GM19324 (cell line): ENCODE data around the gene SETDB2.

Source experiments
- ATAC-seq: cut with Tn5 transposase; IDR thresholded peaks from one replicate; pipeline ENCODE4 v1.9.1; 2021; ENCODE audit warnings: mild to moderate bottlenecking, moderate library complexity; ENCODE audit not compliant: unreplicated experiment, low FRiP score

The SETDB2 gene

GRCh38 chr13:49428041-49428763 is 15.9 kb upstream of the SETDB2 start:
- no peak for ATAC-seq

DNA sequence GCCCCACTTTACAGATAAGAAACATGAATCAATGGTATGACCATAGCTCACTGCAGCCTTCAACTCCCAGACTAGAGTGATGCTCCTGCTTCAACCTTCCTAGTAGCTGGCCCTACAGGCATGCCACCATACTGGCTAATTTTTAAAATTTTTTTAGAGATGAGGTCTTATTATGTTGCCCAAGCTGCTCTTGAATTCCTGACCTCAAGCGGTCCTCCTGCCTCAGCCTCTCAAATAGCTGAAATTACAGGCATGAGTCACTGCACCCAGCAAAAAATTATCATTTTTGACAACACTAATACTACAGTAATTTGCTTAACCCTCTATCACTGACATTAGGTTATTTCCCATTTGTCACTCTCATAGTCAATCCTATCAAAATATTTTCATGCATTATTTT is 15.0 kb upstream of the SETDB2 start:
- ATAC-seq = no peak

GRCh38 chr13:49435992-49436391 is 8.1 kb upstream of the SETDB2 start:
- ATAC-seq = no peak

- no peak for ATAC-seq
Measured at GRCh38 chr13:49436890-49437289, 7.2 kb upstream of the SETDB2 start.

DNA sequence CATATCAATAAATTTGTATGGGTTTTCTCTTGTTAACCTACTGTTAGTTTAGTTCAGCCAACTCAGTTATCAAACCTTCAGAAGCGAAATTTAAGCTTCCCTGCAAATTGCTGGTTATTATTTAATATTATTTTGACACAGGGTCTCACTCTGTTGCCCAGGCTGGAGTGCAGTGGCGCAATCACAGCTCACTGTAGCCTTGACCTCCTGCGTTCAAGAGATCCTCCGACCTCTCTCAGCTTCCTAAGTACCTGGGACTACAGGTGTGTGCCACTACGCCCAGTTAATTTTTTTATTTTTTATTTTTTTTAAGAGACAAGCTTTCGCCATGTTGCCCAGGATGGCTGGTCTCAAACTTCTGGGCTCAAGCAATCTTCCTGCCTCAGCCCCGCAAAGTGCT is 6.4 kb upstream of the SETDB2 start:
- no peak for ATAC-seq

DNA sequence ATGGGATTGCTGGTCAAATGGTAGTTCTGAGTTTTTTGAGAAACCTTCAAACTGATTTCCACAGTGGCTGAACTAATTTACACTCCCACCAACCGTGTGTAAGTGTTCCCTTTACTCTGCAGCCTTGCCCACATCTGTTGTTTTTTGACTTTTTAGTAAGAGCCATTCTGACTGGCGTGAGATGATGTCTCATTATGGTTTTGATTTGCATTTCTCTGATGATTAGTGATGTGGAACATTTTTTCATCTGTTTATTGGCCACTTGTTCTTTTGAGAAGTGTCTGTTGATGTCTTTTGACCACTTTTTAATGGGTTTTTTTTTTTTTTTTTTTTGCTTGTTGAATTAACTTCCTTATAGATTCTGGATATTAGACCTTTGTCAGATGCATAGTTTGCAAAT is 4.5 kb upstream of the SETDB2 start:
- no peak for ATAC-seq

DNA sequence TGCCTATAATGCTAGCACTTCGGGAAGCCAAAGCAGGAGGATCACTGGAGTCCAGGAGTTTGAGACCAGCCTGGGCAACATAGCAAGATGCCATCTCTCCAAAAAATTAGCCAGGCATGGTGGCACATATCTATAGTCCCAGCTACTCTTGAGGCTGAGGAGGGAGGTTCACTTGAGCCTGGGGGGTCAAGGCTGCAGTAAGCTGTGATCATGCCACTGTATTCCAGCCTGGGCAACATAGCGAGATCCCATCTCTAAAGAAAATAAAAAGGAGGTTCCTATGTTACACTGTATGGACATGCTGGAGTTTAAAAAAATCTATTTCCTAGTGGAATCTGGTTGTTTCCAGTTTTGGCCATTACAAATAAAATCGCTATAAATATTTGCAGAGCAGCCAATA is 2.8 kb upstream of the SETDB2 start:
- no peak for ATAC-seq

DNA sequence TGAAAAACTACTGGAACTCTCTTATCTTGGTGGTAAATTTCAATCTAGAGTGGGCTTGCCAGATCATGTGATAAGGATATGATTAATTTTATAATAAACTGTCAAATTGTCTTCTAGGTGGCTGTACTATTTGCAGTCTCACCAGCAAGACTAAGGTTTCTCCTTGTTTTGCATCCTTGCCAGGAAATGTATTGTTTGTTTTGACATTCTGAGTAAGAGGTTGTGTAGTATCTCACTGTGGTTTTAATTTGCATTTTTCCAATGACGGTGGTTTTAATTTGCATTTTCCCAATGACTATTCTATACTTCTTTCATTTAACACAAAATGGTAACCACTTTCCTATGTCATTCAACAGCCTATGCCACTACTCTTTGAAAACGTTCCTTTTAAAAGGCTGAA is 2.2 kb upstream of the SETDB2 start:
- ATAC-seq = no peak

GRCh38 chr13:49443357-49443703 is 744 bp upstream of the SETDB2 start:
- ATAC-seq = no peak

DNA sequence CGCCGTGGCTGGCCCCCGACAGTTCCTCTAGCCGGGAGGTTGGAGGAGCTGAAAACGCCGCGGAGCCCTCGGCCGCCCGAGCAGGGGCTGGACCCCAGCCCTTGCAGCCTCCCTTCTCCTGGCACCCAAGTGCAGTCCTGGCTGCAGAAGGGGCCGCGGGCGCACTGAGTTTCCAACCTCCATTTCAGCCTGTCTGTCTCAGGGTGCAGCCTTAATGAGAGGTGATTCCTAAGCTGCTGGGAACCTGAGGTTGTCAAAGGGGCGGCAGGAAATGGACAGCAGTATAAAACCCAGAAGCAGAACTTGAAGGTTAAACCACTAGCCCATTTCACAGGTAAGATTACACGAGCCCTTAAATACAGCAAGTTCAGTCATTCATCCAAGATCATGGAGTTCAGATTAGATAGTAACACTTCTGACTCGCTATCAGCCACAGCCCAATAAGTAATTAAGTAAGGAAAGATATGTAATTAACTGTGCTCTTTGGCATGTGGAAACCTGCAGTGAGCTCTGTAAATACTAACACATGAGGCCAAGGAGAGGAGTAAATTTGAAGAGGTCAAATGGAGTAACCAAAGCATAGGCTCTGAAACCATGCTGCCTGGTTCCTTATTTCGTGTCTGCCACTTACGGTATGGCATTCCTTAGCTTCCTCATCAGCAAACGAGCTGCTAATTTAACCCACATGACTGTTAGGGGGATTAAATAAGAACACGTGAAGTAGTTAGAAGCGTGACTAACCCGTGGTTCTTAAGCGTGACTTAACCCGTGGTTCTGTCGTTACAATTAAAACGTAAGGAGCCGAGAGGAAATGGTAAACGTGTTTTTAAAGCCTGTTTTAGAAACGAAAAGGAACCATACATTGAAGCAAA is 686 bp downstream of the SETDB2 start:
- no peak for ATAC-seq

DNA sequence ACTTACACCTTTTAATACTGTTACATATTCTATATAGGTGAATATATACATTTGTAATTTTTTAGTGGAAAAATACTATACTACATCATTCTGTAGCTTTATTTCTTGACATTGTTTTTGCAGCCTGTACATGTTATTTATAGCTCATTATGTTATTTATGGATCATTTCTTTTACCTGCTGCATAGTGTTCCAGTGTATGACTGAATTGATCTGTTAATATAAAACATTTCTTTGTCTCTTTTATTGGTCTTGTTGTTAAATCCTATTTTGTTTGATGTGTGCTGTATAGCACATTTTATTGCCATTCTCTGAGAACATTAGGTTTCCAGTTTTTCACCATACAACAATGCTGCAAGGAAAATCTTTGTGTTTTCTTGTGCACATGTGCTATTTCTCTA is 2.4 kb downstream of the SETDB2 start:
- no peak for ATAC-seq

DNA sequence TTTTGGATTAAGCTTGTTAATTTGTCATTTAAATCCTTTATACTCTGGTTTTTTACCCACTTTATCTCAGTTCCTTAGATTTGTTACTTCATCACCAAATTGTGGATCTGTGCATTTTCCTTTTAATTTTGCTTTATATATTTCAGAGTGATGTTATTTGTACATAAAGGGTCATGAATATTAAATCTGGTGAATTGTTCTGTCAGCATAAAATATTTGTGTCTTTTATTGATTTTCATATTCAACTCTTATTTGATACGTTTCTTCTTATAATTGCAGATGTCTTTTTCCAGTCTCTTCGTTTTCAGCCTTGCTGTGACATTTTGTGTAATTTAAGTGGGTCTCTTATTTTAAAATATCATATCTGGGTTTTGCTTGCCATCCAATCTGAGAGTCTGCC is 4.7 kb downstream of the SETDB2 start:
- ATAC-seq = no peak

- no peak for ATAC-seq
Measured at GRCh38 chr13:49450105-49450819, 6.2 kb downstream of the SETDB2 start.

DNA sequence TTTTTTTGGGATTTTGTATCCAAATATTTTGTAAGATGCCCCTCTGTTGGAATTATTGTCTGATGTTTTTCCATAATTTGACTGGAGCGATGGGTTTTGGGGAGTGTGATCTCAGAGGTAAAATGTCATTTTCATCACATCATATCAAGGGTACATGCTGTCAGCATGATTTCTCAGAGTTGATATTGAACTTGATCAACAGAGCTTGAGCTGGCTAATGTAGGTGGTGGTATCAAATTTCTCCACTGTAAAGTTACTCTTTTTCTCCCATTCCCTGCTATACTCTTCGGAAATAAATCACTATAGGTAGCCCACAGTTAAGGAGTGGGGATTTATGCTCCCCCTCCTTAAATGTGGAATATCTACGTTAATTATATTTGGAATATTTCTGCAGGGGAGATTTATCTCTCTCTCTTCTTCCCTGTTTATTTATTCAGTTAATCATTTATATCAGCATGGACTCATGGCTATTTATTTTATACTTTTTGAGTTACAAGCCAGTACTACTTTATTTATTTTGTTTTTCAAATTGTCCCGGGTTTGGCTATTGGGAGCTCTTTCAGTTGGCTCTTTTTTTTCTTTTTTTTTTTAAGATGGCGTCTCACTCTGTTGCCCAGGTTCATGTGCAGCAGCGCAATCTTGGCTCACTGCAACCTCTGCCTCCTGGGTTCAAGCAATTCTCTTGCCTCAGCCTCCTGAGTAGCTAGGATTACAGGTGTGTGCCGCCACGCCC is 8.8 kb downstream of the SETDB2 start:
- no peak for ATAC-seq

DNA sequence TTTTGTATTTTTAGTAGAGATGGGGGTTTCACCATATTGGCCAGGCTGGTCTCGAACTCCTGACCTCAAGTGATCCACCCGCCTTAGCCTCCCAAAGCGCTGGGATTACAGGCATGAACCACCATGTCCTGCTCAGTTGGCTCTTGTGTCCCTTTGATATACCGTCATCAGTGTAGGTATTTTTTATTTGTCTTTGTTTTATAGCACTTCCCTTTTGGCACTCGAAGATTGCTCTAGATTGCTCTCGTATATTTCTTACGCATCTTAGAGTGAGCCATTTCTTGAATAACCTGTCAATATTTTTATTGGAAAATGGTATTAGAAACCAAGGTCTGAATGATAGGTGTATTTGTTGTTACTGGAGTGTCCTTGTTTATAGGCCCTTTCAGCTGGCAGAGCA is 9.4 kb downstream of the SETDB2 start:
- ATAC-seq = no peak

DNA sequence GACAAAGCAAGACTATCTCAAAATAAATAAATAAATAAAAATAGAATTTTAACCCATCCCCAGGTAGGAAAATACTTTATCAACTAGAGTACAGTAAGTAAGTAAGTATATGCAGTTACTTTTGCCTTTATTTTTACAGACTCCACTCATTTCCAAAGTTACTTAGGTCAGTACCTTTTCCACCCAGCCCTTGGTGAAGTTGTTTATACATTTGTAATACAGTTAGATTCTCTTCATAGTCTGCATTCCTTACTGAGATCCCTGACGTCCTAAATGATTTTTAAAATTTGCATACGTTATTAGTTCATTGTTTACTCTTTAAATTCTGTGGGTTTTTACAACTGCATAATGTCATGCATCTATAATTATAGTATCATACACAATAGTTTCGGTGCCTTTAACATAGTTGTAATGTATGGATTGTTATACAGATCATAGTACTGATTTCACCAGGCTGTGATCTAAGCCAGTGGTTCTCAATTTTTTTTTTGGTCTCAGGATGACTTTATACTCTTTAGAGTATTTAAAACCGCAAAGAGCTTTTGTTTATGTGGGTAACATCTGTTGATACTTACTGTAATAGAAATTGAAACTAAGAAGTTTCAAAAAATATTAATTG is 10.4 kb downstream of the SETDB2 start:
- ATAC-seq = no peak

- no peak for ATAC-seq
Measured at GRCh38 chr13:49455007-49455398, 10.9 kb downstream of the SETDB2 start.

DNA sequence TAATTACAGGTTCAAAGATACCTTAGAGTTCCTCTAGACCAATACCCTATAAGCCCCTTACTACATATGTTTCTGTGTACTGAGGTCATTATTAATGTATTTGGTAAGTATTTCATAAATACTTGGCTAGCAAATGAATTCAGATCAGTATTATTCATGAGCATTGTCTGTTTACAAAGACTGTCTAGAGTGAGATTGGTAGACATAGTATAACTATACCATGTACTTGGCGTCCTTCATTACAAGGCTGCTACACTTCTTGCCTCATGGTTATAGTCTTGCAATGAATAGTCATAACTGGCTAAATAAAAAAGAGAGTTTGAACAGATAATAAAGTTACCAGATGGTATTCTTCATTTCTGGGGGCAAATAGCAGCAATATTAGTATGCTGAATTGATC is 12.1 kb downstream of the SETDB2 start:
- ATAC-seq = no peak

- ATAC-seq = no peak
Measured at GRCh38 chr13:49457221-49457620, 13.1 kb downstream of the SETDB2 start.

- ATAC-seq = no peak
Measured at GRCh38 chr13:49459580-49459979, 15.5 kb downstream of the SETDB2 start.
